Measurements from ENCODE around the gene KDM4E.

The KDM4E gene

GRCh38 chr11:95003716-95004115, 21.3 kb upstream of the KDM4E start (continued):
- TF ChIP-seq ZNF211 (tag by site-specific recombination; IDR thresholded peaks at IDR 0.05; ENCODE audit: low read depth) (no peak), ZNF248 (tag by site-specific recombination; IDR thresholded peaks at IDR 0.05) (no peak)

- H3K27ac ChIP-seq (ENCODE audit: extremely low read depth, low read depth, low read length): no peak overlapping the region
- H3K4me3 ChIP-seq (ENCODE audit: low read depth, low read length): no peak overlapping the region
- POLR2A ChIA-PET: no interaction called here
- TF ChIP-seq ATF2 (tag by site-specific recombination; IDR thresholded peaks at IDR 0.05; ENCODE audit: low read depth) (no peak), ZNF157 (tag by site-specific recombination; IDR thresholded peaks at IDR 0.05) (no peak), ZNF16 (tag by site-specific recombination; IDR thresholded peaks at IDR 0.05; ENCODE audit: low read depth) (no peak), FEZF1 (tag by site-specific recombination; IDR thresholded peaks at IDR 0.05) (no peak), ZNF423 (tag by site-specific recombination; IDR thresholded peaks at IDR 0.05) (no peak), TSHZ1 (tag by site-specific recombination; IDR thresholded peaks at IDR 0.05; ENCODE audit: borderline replicate concordance) (no peak), ZNF488 (tag by site-specific recombination; IDR thresholded peaks at IDR 0.05) (no peak), ZNF433 (tag by site-specific recombination; IDR thresholded peaks at IDR 0.05; ENCODE audit: low read depth) (no peak)
- CTCF ChIA-PET: no interaction called here
- H3K36me3 ChIP-seq (ENCODE audit: control insufficient read depth in 2 of 2, insufficient read depth in 1 of 2, low read length in 2 of 2): no peaks in the 10 kb centered on the region
- no peaks in the 10 kb centered on the region for H3K9me3 ChIP-seq (ENCODE audit: control insufficient read depth, insufficient read depth, low read depth, low read length)
- no peaks in the 10 kb centered on the region for H3K4me1 ChIP-seq (ENCODE audit: control insufficient read depth, insufficient read depth, low read length)
These were observed 19.4 kb upstream of the KDM4E start for GRCh38 chr11:95005642-95006041.

GRCh38 chr11:95011376-95011775, 13.7 kb upstream of the KDM4E start:
- Histone ChIP-seq H3K36me3 (ENCODE audit: control insufficient read depth in 2 of 2, insufficient read depth in 1 of 2, low read length in 2 of 2) (no peaks in the 10 kb centered on the region), H3K4me1 (ENCODE audit: control insufficient read depth, insufficient read depth, low read length) (no peaks in the 10 kb centered on the region), H3K9me3 (ENCODE audit: control insufficient read depth, insufficient read depth, low read depth, low read length) (no peaks in the 10 kb centered on the region), H3K27ac (ENCODE audit: extremely low read depth, low read depth, low read length) (no peak overlapping the region), H3K4me3 (ENCODE audit: low read depth, low read length) (no peak overlapping the region)
- ChIA-PET POLR2A (no interaction called here), CTCF (no interaction called here)
- TF ChIP-seq ZNF692 (tag by site-specific recombination; IDR thresholded peaks at IDR 0.05) (no peak), BCL11A (tag by site-specific recombination; IDR thresholded peaks at IDR 0.05; ENCODE audit: low read depth) (no peak), ZNF558 (tag by site-specific recombination; IDR thresholded peaks at IDR 0.05) (no peak), ZNF426 (tag by site-specific recombination; IDR thresholded peaks at IDR 0.05) (no peak), GLI4 (tag by site-specific recombination; IDR thresholded peaks at IDR 0.05) (no peak), ZNF174 (tag by site-specific recombination; IDR thresholded peaks at IDR 0.05) (no peak), CTCF (tag by site-specific recombination; IDR thresholded peaks at IDR 0.05) (no peak), ZNF114 (tag by site-specific recombination; IDR thresholded peaks at IDR 0.05) (no peak), ZNF121 (tag by site-specific recombination; IDR thresholded peaks at IDR 0.05) (no peak), ZNF155 (tag by site-specific recombination; IDR thresholded peaks at IDR 0.05) (no peak), ZNF341 (tag by site-specific recombination; IDR thresholded peaks at IDR 0.05; ENCODE audit: low read depth) (no peak), YY2 (tag by site-specific recombination; IDR thresholded peaks at IDR 0.05) (no peak)
